ENCODE results near the gene GKAP1. TPM values are rescaled to one million over a fixed set of nuclear protein-coding genes. Genes with fewer than 3 reads are reported as not detected.

GKAP1 gene
- total and polyA plus RNA-seq, 2 of the 13 experiments (the other 11 are each of a cell fraction or from before 2014, with no cell fraction given) = 5.6 to 6.1 TPM

- TF ChIP-seq PRDM10 (CRISPR knock-in tag; IDR thresholded peaks at IDR 0.05; ENCODE audit: low read depth) (peak; percentile 16; the same call in 1 of the 2 replicates), MXI1 (IDR thresholded peaks at IDR 0.05; ENCODE audit: borderline replicate concordance, low read depth, low read length) (no peak), ZMYM4 (CRISPR knock-in tag; IDR thresholded peaks at IDR 0.05) (peak; percentile 4; the same call in 1 of the 2 replicates), YEATS4 (CRISPR knock-in tag; IDR thresholded peaks at IDR 0.05; ENCODE audit: borderline replicate concordance) (0 out of 2 replicates have a peak, but pooled peaks have one; percentile 1), MTA1 (CRISPR knock-in tag; IDR thresholded peaks at IDR 0.05; ENCODE audit: borderline replicate concordance) (0 out of 2 replicates have a peak, but pooled peaks have one; percentile 34), GATAD2A (CRISPR knock-in tag; IDR thresholded peaks at IDR 0.05) (peak; percentile 68), MXD4 (CRISPR knock-in tag; IDR thresholded peaks at IDR 0.05) (no peak), FOXA1 (IDR thresholded peaks at IDR 0.05) (no peak), FOXA1 (CRISPR knock-in tag; IDR thresholded peaks at IDR 0.05) (peak; percentile 95), ATF7 (IDR thresholded peaks at IDR 0.05) (peak; percentile 98), ATF7 (CRISPR knock-in tag; IDR thresholded peaks at IDR 0.05) (no peak), YY1 (IDR thresholded peaks at IDR 0.05; ENCODE audit: insufficient read depth, insufficient replicate concordance, low read depth, low read length) (peak; percentile 39), FOXO1 (CRISPR knock-in tag; IDR thresholded peaks at IDR 0.05) (peak; percentile 71; the same call in 1 of the 2 replicates), TBX2 (CRISPR knock-in tag; IDR thresholded peaks at IDR 0.05; ENCODE audit: borderline replicate concordance) (peak; percentile 1; the same call in 1 of the 2 replicates), ZNF350 (CRISPR knock-in tag; IDR thresholded peaks at IDR 0.05; ENCODE audit: borderline replicate concordance, low read depth) (peak; percentile 36; the same call in 1 of the 2 replicates)
Observed at GRCh38 chr9:83708515-83709158, 108.9 kb downstream of the GKAP1 start (continued).

Measured in HepG2 (cell line).